Spleen (tissue), 11 donors: ENCODE measurements around the gene CRACDL. TPM values are rescaled to one million over a fixed set of nuclear protein-coding genes. Genes with fewer than 3 reads are reported as not detected.
A peak's percentile ranks its signal among the peaks of the same experiment; 100 is the strongest.

ENCODE experiments used
- DNase-seq: peaks from one replicate; pipeline ENCODE4 v3.0.0-alpha.2; 2020
- H3K27ac ChIP-seq, 8 donors: fragments of 200-600 bp; sonication (generic) in 7 of 8; 1 replicate in 4 of 8; 2 replicates in 4 of 8; pipeline versions ENCODE4 v1.5.0 to v1.8.0; 2016 to 2021; ENCODE audit warnings: inconsistent platforms in 4 of 8, mild to moderate bottlenecking in 4 of 8, moderate library complexity in 1 of 8
- H3K27me3 ChIP-seq, 7 donors: fragments of 200-600 bp; sonication (generic) in 6 of 7; replicated peaks in 1 of 7; 1 replicate in 4 of 7; 2 replicates in 3 of 7; pipeline versions ENCODE4 v1.5.0 to v1.8.0; 2016 to 2021; ENCODE audit warnings: inconsistent platforms in 3 of 7, mild to moderate bottlenecking in 1 of 7
- H3K36me3 ChIP-seq, 6 donors: fragments of 200-600 bp; sonication (generic) in 5 of 6; 1 replicate in 4 of 6; 2 replicates in 2 of 6; pipeline versions ENCODE4 v1.5.0 to v1.8.0; 2016 to 2021; ENCODE audit warnings: inconsistent platforms in 2 of 6
- H3K4me1 ChIP-seq, 6 donors: fragments of 200-600 bp; sonication (generic) in 5 of 6; 1 replicate in 3 of 6; 2 replicates in 3 of 6; pipeline versions ENCODE4 v1.5.0 to v1.8.0; 2016 to 2021; ENCODE audit warnings: inconsistent platforms in 3 of 6
- H3K4me3 ChIP-seq, 8 donors: fragments of 200-600 bp; sonication (generic) in 7 of 8; 1 replicate in 4 of 8; 2 replicates in 4 of 8; pipeline versions ENCODE4 v1.5.0 to v1.8.0; 2016 to 2021; ENCODE audit warnings: inconsistent platforms in 4 of 8, mild to moderate bottlenecking in 4 of 8, moderate library complexity in 2 of 8
- H3K9me3 ChIP-seq, 8 donors: fragments of 200-600 bp; sonication (generic) in 7 of 8; 1 replicate in 4 of 8; 2 replicates in 4 of 8; pipeline versions ENCODE4 v1.5.0 to v1.8.0; 2016 to 2021; ENCODE audit warnings: inconsistent platforms in 4 of 8
- CTCF ChIP-seq, 11 experiments: fragments of 200-600 bp in 7 of 11; fragments of 450-650 bp in 4 of 11; sonication (generic) in 4 of 11; IDR thresholded peaks in 8 of 11; conservative IDR thresholded peaks in 3 of 11; 1 replicate in 7 of 11; 2 replicates in 4 of 11; pipeline versions ENCODE4 v1.4.0 to v1.8.0; 2016 to 2021; ENCODE audit warnings: antibody characterized with exemption in 11 of 11, inconsistent platforms in 4 of 11, mild to moderate bottlenecking in 1 of 11
- POLR2A ChIP-seq, 3 donors: fragments of 450-650 bp; IDR thresholded peaks; one replicate each; pipeline ENCODE4 v1.5.1; 2017; ENCODE audit warnings: antibody characterized with exemption in 3 of 3, mild to moderate bottlenecking in 1 of 3
- POLR2AphosphoS5 ChIP-seq, 3 donors: sonication (generic); formaldehyde crosslinking; IDR thresholded peaks; one replicate each; pipeline ENCODE4 v1.5.1; 2017; ENCODE audit warnings: antibody characterized with exemption in 3 of 3
- WGBS, 5 donors: extraction: QIAGEN DNeasy Blood & Tissue Kit in 3 of 5; methylation state at CpG; one replicate each; pipeline versions ENCODE4 v1.1.5 to v1.1.7; 2013 to 2018; 5-methylcytosine and 5-hydroxymethylcytosine counted together
- intact Hi-C: fragments of 100-400 bp; cut with DNase I; formaldehyde crosslinking; loops from one replicate; pipeline ENCODE4 v1.15.0; 2023; ENCODE audit warnings: low total_unique reads
- polyA plus RNA-seq, 3 donors: library from polyadenylated mRNA; stranded (reverse); fragments of 200-250 nt; gene quantifications; one replicate each; pipeline ENCODE4 v1.2.1, GENCODE V29; 2013
- total RNA-seq, 7 donors: library from RNA; depleted of rRNA in 3 of 7; stranded (reverse); fragments of >200 nt in 3 of 7; fragmentation: NEBNext Ultra II Directional in 4 of 7; extraction: Animal tissue kit (Norgen Biotek cat#: 25700) in 4 of 7; gene quantifications; one replicate each; pipeline versions ENCODE4 v1.1.0 to v1.2.1, GENCODE V29; 2016 to 2021
- donor health status: healthy with polysubstance abuse.
- donor health status: DM: no; HTN: no; CAD: no; lungs with moderate emphysema.
- donor health status: DM: no; HTN: no; CAD: no.
- donor health status: Bipolar disorder and iron deficiency.
- donor health status: healthy.
- donor health status: DM: no; HTN: no; CAD: no.
- donor health status: DM: yes; HTN: yes; CAD: no.

Gene CRACDL
- total and polyA plus RNA-seq, 10 donors: 0.52 to 5.1 (median 1.4) TPM

DNA sequence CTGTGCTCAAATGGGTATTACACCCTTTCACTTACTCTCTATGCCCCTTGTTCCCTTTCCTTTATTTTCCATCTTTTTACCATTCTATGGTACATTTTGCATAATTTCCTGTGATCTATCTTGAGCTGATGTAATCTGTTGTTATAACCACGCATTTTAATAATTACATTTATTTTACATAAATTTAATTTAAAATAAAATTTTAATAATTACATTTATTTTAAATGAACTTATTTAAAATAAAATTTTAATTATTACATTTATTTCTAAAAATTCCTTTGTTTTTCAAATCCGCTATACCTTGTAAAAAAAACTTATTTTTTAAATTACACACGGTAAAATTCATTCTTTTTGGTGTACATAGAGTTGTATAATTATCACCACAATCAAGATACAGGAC is 93.9 kb downstream of the CRACDL start:
- WGBS, 5 donors: 62 to 92% (median 85%) methylated on average over 3 of the region's 3 CpGs
- Histone ChIP-seq H3K4me1 (peaks cover 0 to 4% (median 1%) of the 10 kb centered on the region in 6 donors), H3K27ac (no peak overlapping the region), H3K4me3 (no peak overlapping the region), H3K27me3 (no peaks in the 10 kb centered on the region), H3K9me3 (no peaks in the 10 kb centered on the region), H3K36me3 (no peaks in the 10 kb centered on the region)
- no peak for TF ChIP-seq CTCF (IDR thresholded peaks at IDR 0.05 in 8 of 11, conservative IDR thresholded peaks at IDR 0.05 in 3 of 11)
- no peak for TF ChIP-seq POLR2AphosphoS5 (IDR thresholded peaks at IDR 0.05)
- no peak for TF ChIP-seq POLR2A (IDR thresholded peaks at IDR 0.05)
- intact Hi-C loops: no loop called here
- DNase-seq: no peak

- Histone ChIP-seq H3K4me3 (no peak overlapping the region), H3K27me3 (no peaks in the 10 kb centered on the region), H3K36me3 (no peaks in the 10 kb centered on the region), H3K4me1 (peaks cover 0 to 22% (median 6%) of the 10 kb centered on the region in 6 donors), H3K9me3 (no peaks in the 10 kb centered on the region), H3K27ac (no peak overlapping the region)
- DNase-seq: no peak
- 52 to 86% (median 72%) methylated on average over 3 of the region's 3 CpGs for WGBS, 5 donors
- intact Hi-C loops: loop anchor here (10.0 kb wide), 1 partner anchor 424 kb away; no protein-coding TSS in a partner anchor
- no peak for TF ChIP-seq CTCF (IDR thresholded peaks at IDR 0.05 in 8 of 11, conservative IDR thresholded peaks at IDR 0.05 in 3 of 11)
- no peak for TF ChIP-seq POLR2AphosphoS5 (IDR thresholded peaks at IDR 0.05)
- no peak for TF ChIP-seq POLR2A (IDR thresholded peaks at IDR 0.05)
Measured at GRCh38 chr2:98839292-98839691, 96.7 kb downstream of the CRACDL start.

GRCh38 chr2:98835831-98836385 is 100.1 kb downstream of the CRACDL start:
- 66 to 78% (median 68%) methylated on average over 10 of the region's 10 CpGs for WGBS, 5 donors

More at GRCh38 chr2:98835831-98836385, 100.1 kb downstream of the CRACDL start:
- H3K4me3 ChIP-seq: no peak overlapping the region
- intact Hi-C loops: loop anchor here (2.0 to 10.0 kb wide), 2 partner anchors 185 to 421 kb away; no protein-coding TSS in a partner anchor
- no peak for DNase-seq
- H3K27ac ChIP-seq: peak overlapping the region in 3 of 8 donors; percentile 14 to 53 (median 48)
- no peaks in the 10 kb centered on the region for H3K9me3 ChIP-seq
- TF ChIP-seq POLR2AphosphoS5 (IDR thresholded peaks at IDR 0.05) (no peak), POLR2A (IDR thresholded peaks at IDR 0.05) (no peak), CTCF (IDR thresholded peaks at IDR 0.05 in 8 of 11, conservative IDR thresholded peaks at IDR 0.05 in 3 of 11) (no peak)
- peaks cover 0 to 40% (median 18%) of the 10 kb centered on the region in 6 donors for H3K4me1 ChIP-seq
- H3K36me3 ChIP-seq: no peaks in the 10 kb centered on the region
- H3K27me3 ChIP-seq: no peaks in the 10 kb centered on the region
